B cell (primary cell): Measurements from ENCODE around the gene SIRT3. TPM values are rescaled to one million over a fixed set of nuclear protein-coding genes. Genes with fewer than 3 reads are reported as not detected.

Source experiments
- ATAC-seq: fragments of 200-7000 bp; cut with Tn5 transposase; one replicate; pipeline ENCODE4 v1.10.0; 2021; ENCODE audit warnings: low read depth, mild to moderate bottlenecking, moderate number of reproducible peaks, moderate library complexity
- CTCF ChIA-PET: fragments of 350-600 bp; sonication (Branson Sonifier 250); formaldehyde crosslinking; loops from one replicate; lab custom pipeline; 2021; ENCODE audit warnings: antibody characterized with exemption, inconsistent platforms; lab: Charles Lee
- POLR2A ChIA-PET: fragments of 350-600 bp; sonication (Branson Sonifier 250); formaldehyde crosslinking; loops from one replicate; lab custom pipeline; 2021; ENCODE audit warnings: antibody characterized with exemption; lab: Charles Lee
- DNase-seq: peaks from one replicate; pipeline ENCODE4 v3.0.0; 2013
- H2AFZ ChIP-seq: 2 replicates; pipeline ENCODE4 v1.6.1; 2012; ENCODE audit warnings: mild to moderate bottlenecking, low read depth, low read length; ENCODE audit not compliant: insufficient read depth, poor library complexity, severe bottlenecking
- H3K27ac ChIP-seq, 2 donors: 1 replicate in 1 of 2; 2 replicates in 1 of 2; pipeline ENCODE4 v1.5.1; 2012 to 2013; ENCODE audit warnings: low read length in 2 of 2, mild to moderate bottlenecking in 2 of 2, moderate library complexity in 1 of 2
- H3K27me3 ChIP-seq, 4 experiments: fragments of 200-600 bp in 1 of 4; sonication (generic) in 1 of 4; replicated peaks in 1 of 4; 1 replicate in 2 of 4; 2 replicates in 2 of 4; pipeline versions ENCODE4 v1.6.1 to v1.7.0; 2013 to 2016; ENCODE audit warnings: low read length in 3 of 4, mild to moderate bottlenecking in 2 of 4, mixed read lengths in 1 of 4, moderate library complexity in 1 of 4; ENCODE audit not compliant: insufficient read depth in 4 of 4, control insufficient read depth in 3 of 4; ENCODE audit errors: control extremely low read depth in 1 of 4
- H3K36me3 ChIP-seq, 2 experiments: replicated peaks in 1 of 2; 1 replicate in 1 of 2; 2 replicates in 1 of 2; pipeline versions ENCODE4 v1.6.1 to v1.7.1; 2013; ENCODE audit warnings: low read length in 1 of 2; ENCODE audit not compliant: insufficient read depth in 2 of 2, control insufficient read depth in 1 of 2; ENCODE audit errors: control extremely low read depth in 1 of 2, extremely low read depth in 1 of 2
- H3K4me1 ChIP-seq, 2 donors: fragments of 200-600 bp in 1 of 2; sonication (generic) in 1 of 2; 1 replicate in 1 of 2; 2 replicates in 1 of 2; pipeline versions ENCODE4 v1.5.1 to v1.6.1; 2013 to 2017; ENCODE audit warnings: low read length in 2 of 2; ENCODE audit not compliant: control insufficient read depth in 2 of 2, insufficient read depth in 2 of 2
- H3K4me2 ChIP-seq: replicated peaks from 2 replicates; pipeline ENCODE3; 2012; ENCODE audit warnings: mild to moderate bottlenecking, low read depth, low read length; ENCODE audit not compliant: poor library complexity, severe bottlenecking
- H3K4me3 ChIP-seq, 5 experiments: fragments of 200-600 bp in 1 of 5; sonication (generic) in 1 of 5; 1 replicate in 3 of 5; 2 replicates in 2 of 5; pipeline versions ENCODE4 v1.5.1 to v1.7.0; 2011 to 2016; ENCODE audit warnings: low read length in 4 of 5, mild to moderate bottlenecking in 4 of 5, low read depth in 2 of 5, control low read depth in 1 of 5, moderate library complexity in 1 of 5; ENCODE audit not compliant: insufficient read depth in 1 of 5; ENCODE audit errors: control extremely low read depth in 1 of 5, extremely low read depth in 1 of 5
- H3K79me2 ChIP-seq: fragments of 200-600 bp; sonication (generic); one replicate; pipeline ENCODE4 v1.6.0; 2016; ENCODE audit warnings: low read length; ENCODE audit not compliant: control insufficient read depth, insufficient read depth
- H3K9ac ChIP-seq: fragments of 200-600 bp; sonication (generic); 2 replicates; pipeline ENCODE4 v1.6.1; 2017; ENCODE audit warnings: mild to moderate bottlenecking, low read length, moderate library complexity
- H3K9me3 ChIP-seq, 3 donors: one replicate each; pipeline versions ENCODE4 v1.6.1 to v1.7.1; 2013; ENCODE audit warnings: low read length in 2 of 3; ENCODE audit not compliant: control insufficient read depth in 2 of 3, insufficient read depth in 1 of 3; ENCODE audit errors: control extremely low read depth in 1 of 3
- H4K20me1 ChIP-seq: 2 replicates; pipeline ENCODE4 v1.6.0; 2012; ENCODE audit warnings: mild to moderate bottlenecking, low read length; ENCODE audit not compliant: insufficient read depth, control insufficient read depth, poor library complexity, severe bottlenecking
- H3K27ac Mint-ChIP-seq: one replicate; pipeline ENCODE4 v1.8.0; 2021; ENCODE audit warnings: mixed read lengths
- H3K27me3 Mint-ChIP-seq: one replicate; pipeline ENCODE4 v1.8.0; 2021; ENCODE audit warnings: mixed read lengths
- H3K4me1 Mint-ChIP-seq: one replicate; pipeline ENCODE4 v1.8.0; 2021; ENCODE audit warnings: mixed read lengths
- H3K4me3 Mint-ChIP-seq: one replicate; pipeline ENCODE4 v1.8.0; 2021; ENCODE audit warnings: mixed read lengths
- H3K9me3 Mint-ChIP-seq: one replicate; pipeline ENCODE4 v1.8.0; 2022; ENCODE audit warnings: mixed read lengths; ENCODE audit not compliant: insufficient read depth
- EZH2 ChIP-seq: IDR thresholded peaks from 2 replicates; pipeline ENCODE4 v1.6.1; 2012; ENCODE audit warnings: borderline replicate concordance, low read depth, mild to moderate bottlenecking, moderate library complexity, low read length; ENCODE audit not compliant: insufficient read depth, poor library complexity, severe bottlenecking
- WGBS: methylation state at CpG from one replicate; pipeline ENCODE4 v1.1.5; 2013; ENCODE audit warnings: missing lambda C conversion rate; ENCODE audit not compliant: insufficient coverage; 5-methylcytosine and 5-hydroxymethylcytosine counted together
- intact Hi-C: fragments of 100-400 bp; cut with micrococcal nuclease; formaldehyde crosslinking; loops from one replicate; pipeline ENCODE4 v1.10.0; 2022
- polyA plus RNA-seq: library from polyadenylated mRNA; depleted of rRNA; stranded (reverse); fragments of >200 nt; gene quantifications from 2 replicates; pipeline ENCODE4 v1.2.3, GENCODE V29; 2012
- total RNA-seq, 2 donors: library from RNA; stranded (reverse); fragments of 120-200 nt in 1 of 2; gene quantifications; 1 replicate in 1 of 2; 2 replicates in 1 of 2; pipeline versions ENCODE4 v1.2.3 to v1.2.4, GENCODE V29; 2013 to 2022
- TF ChIP-seq, protein P1 (sequence below): fragments of 200-600 bp; IDR thresholded peaks from one replicate; pipeline ENCODE4 v1.8.0; 2022; ENCODE audit warnings: antibody characterized with exemption, mild to moderate bottlenecking

SIRT3 gene
- total and polyA plus RNA-seq, 2 donors (not counting 1 experiment from before 2014, with no cell fraction given) = 22.9 to 27.9 TPM

DNA sequence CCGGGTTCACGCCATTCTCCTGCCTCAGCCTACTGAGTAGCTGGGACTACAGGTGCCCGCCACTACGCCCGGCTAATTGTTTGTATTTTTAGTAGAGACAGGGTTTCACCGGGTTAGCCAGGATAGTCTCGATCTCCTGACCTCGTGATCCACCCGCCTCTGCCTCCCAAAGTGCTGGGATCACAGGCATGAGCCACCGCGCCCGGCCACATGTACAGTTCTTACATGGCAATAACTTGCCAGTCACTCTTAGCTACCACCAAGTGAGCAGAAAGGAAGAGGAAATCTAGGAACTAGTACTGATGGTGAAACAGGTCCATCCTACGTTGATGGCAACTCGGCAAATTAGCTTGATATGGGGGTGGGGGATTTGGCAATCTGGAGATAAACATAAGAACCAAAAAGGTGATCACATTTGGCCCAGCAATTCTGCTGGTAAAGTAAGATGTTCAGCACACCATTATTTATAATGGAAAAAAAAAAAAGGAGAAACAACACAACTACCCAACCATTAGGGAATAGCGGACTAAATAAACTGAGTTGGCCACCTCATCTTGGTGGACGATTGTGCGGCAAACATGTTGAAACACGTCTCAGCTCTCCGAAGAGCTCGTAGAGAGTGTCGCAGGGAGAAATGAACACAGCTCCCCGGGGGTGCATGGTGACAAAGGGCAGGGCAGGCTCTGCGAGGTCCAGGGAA is 47.4 kb upstream of the SIRT3 start:
- H3K4me3 Mint-ChIP-seq = no peak overlapping the region

More for the DNA sequence above, 47.4 kb upstream of the SIRT3 start:
- peaks cover 35% of the 10 kb centered on the region for H3K27me3 Mint-ChIP-seq
- WGBS = 93% methylated on average over 11 of the region's 23 CpGs
- Histone ChIP-seq H3K4me3 (no peak overlapping the region), H3K9ac (no peak overlapping the region), H3K9me3 (peaks cover 0 to 18% (median 0%) of the 10 kb centered on the region in 3 donors), H4K20me1 (peaks cover 5% of the 10 kb centered on the region), H3K4me2 (no peak overlapping the region), H3K36me3 (no peaks in the 10 kb centered on the region), H3K4me1 (peaks cover 47 to 50% of the 10 kb centered on the region in 2 donors), H3K79me2 (peaks cover 6% of the 10 kb centered on the region), H2AFZ (no peak overlapping the region), H3K27ac (no peak overlapping the region), H3K27me3 (peaks cover 0 to 59% (median 23%) of the 10 kb centered on the region in 4 experiments)
- no peak for ATAC-seq
- ChIA-PET POLR2A (interaction anchor here (0.7 to 1.1 kb wide), 2 partner anchors 9 to 11 kb away, joined by 4 to 6 read pairs; no protein-coding TSS in a partner anchor), CTCF (interaction anchor here (3.3 kb wide), 1 partner anchor 33 kb away, joined by 19 read pairs; no protein-coding TSS in a partner anchor)
- TF ChIP-seq, protein P1, sequence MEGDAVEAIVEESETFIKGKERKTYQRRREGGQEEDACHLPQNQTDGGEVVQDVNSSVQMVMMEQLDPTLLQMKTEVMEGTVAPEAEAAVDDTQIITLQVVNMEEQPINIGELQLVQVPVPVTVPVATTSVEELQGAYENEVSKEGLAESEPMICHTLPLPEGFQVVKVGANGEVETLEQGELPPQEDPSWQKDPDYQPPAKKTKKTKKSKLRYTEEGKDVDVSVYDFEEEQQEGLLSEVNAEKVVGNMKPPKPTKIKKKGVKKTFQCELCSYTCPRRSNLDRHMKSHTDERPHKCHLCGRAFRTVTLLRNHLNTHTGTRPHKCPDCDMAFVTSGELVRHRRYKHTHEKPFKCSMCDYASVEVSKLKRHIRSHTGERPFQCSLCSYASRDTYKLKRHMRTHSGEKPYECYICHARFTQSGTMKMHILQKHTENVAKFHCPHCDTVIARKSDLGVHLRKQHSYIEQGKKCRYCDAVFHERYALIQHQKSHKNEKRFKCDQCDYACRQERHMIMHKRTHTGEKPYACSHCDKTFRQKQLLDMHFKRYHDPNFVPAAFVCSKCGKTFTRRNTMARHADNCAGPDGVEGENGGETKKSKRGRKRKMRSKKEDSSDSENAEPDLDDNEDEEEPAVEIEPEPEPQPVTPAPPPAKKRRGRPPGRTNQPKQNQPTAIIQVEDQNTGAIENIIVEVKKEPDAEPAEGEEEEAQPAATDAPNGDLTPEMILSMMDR = no peak
- TF ChIP-seq EZH2 = no peak
- H3K27ac Mint-ChIP-seq = no peak overlapping the region
- peaks cover 39% of the 10 kb centered on the region for H3K4me1 Mint-ChIP-seq
- no peak for DNase-seq
- intact Hi-C loops = no loop called here
- H3K9me3 Mint-ChIP-seq = no peaks in the 10 kb centered on the region
